Measurements from ENCODE around the gene TMEM143. TPM values are rescaled to one million over a fixed set of nuclear protein-coding genes. Genes with fewer than 3 reads are reported as not detected.

Gene TMEM143
- total and polyA plus RNA-seq, 7 experiments from 2014 or later = 5.7 to 39.8 (median 14.0) TPM

DNA sequence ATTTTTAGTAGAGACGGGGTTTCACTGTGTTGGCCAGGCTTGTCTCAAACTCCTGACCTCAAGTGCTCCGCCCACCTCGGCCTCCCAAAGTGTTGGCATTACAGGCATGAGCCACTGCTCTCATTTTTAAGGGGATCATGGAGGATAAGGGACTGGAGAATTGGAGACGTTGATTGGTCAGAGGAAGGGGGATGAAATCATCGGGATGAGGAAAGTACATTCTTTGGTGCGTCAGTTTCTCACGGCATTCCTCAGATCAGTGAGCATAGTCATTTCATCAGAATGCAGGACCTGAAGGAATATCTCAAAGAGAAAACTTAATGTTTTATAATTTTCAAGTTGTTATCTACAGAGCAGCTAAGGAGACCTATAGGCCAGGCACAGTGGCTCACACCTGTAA, 79.8 kb downstream of the TMEM143 start:
- H3K27ac Mint-ChIP-seq = no peak overlapping the region
- intact Hi-C loops (cut with micrococcal nuclease) = no loop called here
- H3K4me3 Mint-ChIP-seq = no peak overlapping the region
- H3K27me3 Mint-ChIP-seq = peaks cover 0 to 20% (median 4%) of the 10 kb centered on the region in 5 donors
- ChIA-PET CTCF (no interaction called here), POLR2A (no interaction called here)
- no peaks in the 10 kb centered on the region for H3K36me3 ChIP-seq (ENCODE audit: control insufficient read depth in 2 of 3, insufficient read depth in 3 of 3, low read length in 3 of 3)
- H3K4me1 Mint-ChIP-seq = peaks cover 0 to 5% (median 0%) of the 10 kb centered on the region in 7 donors
- ATAC-seq (no peak), DNase-seq (no peak)
- H3K27me3 ChIP-seq (ENCODE audit: control insufficient read depth in 2 of 2, insufficient read depth in 2 of 2, low read length in 2 of 2) = no peaks in the 10 kb centered on the region
- no peak overlapping the region for H3K4me3 ChIP-seq (ENCODE audit: low read length)
- H3K36me3 Mint-ChIP-seq = peaks cover 0 to 18% (median 2%) of the 10 kb centered on the region in 5 donors
- H3K9me3 ChIP-seq (ENCODE audit: control insufficient read depth in 2 of 3, low read length in 3 of 3) = peaks cover 0 to 6% (median 4%) of the 10 kb centered on the region in 3 experiments
- H3K9me3 Mint-ChIP-seq = peaks cover 0 to 31% (median 10%) of the 10 kb centered on the region in 11 donors
- no peaks in the 10 kb centered on the region for H3K4me1 ChIP-seq (ENCODE audit: control insufficient read depth in 2 of 2, insufficient read depth in 2 of 2, low read length in 2 of 2)
- no peak overlapping the region for H3K27ac ChIP-seq (ENCODE audit: low read depth, low read length)

Other genes starting within 250 kb of the TMEM143 start
- gene LIG1, start 193.6 kb downstream of the TMEM143 start, total RNA-seq = 100 to 1,000 TPM in 4 of 5 experiments, 10 to 100 TPM in 1; 61.0 to 134 (median 122) TPM
- 10 to 100 TPM; 38.1 to 44.6 TPM for gene LIG1, start 193.6 kb downstream of the TMEM143 start, polyA plus RNA-seq
- gene ZSWIM9, start 193.3 kb downstream of the TMEM143 start, total RNA-seq = 10 to 100 TPM in 1 of 5 experiments, 1 to 10 TPM in 4; 5.0 to 11.6 (median 7.4) TPM
- 1 to 10 TPM in 1 of 2 donors, under 1 TPM in 1; 0.82 to 1.0 TPM for gene ZSWIM9, start 193.3 kb downstream of the TMEM143 start, polyA plus RNA-seq
- gene CARD8, start 108.0 kb downstream of the TMEM143 start, total RNA-seq = 100 to 1,000 TPM; 104 to 301 (median 182) TPM
- gene CARD8, start 108.0 kb downstream of the TMEM143 start, polyA plus RNA-seq = 100 to 1,000 TPM in 1 of 2 donors, 10 to 100 TPM in 1; 73.6 to 101 TPM
- gene ZNF114, start 93.9 kb downstream of the TMEM143 start, total RNA-seq = under 1 TPM in 2 of 5 experiments, not detected in 3; 0.29 to 0.51 TPM
- not detected for gene ZNF114, start 93.9 kb downstream of the TMEM143 start, polyA plus RNA-seq
- gene EMP3, start 38.4 kb downstream of the TMEM143 start, total RNA-seq = 100 to 1,000 TPM; 183 to 425 (median 257) TPM
- gene EMP3, start 38.4 kb downstream of the TMEM143 start, polyA plus RNA-seq = 100 to 1,000 TPM; 511 to 711 TPM
- gene SYNGR4, start 427 bp upstream of the TMEM143 start, total RNA-seq = not detected
- gene SYNGR4, start 427 bp upstream of the TMEM143 start, polyA plus RNA-seq = not detected
- 10 to 100 TPM; 42.7 to 73.9 (median 52.3) TPM for gene KDELR1, start 27.6 kb upstream of the TMEM143 start, total RNA-seq
- 10 to 100 TPM; 22.2 to 24.3 TPM for gene KDELR1, start 27.6 kb upstream of the TMEM143 start, polyA plus RNA-seq
- under 1 TPM; 0.08 to 0.39 (median 0.11) TPM for gene GRIN2D, start 29.7 kb upstream of the TMEM143 start, total RNA-seq
- not detected for gene GRIN2D, start 29.7 kb upstream of the TMEM143 start, polyA plus RNA-seq
- 10 to 100 TPM; 26.1 to 45.8 (median 36.3) TPM for gene GRWD1, start 82.0 kb upstream of the TMEM143 start, total RNA-seq
- gene GRWD1, start 82.0 kb upstream of the TMEM143 start, polyA plus RNA-seq = 10 to 100 TPM; 42.8 to 51.6 TPM
- 1 to 10 TPM; 1.5 to 3.9 (median 2.4) TPM for gene KCNJ14, start 91.6 kb upstream of the TMEM143 start, total RNA-seq
- gene KCNJ14, start 91.6 kb upstream of the TMEM143 start, polyA plus RNA-seq = under 1 TPM; 0.05 to 0.21 TPM
- 10 to 100 TPM; 41.0 to 82.1 (median 54.9) TPM for gene CYTH2, start 105.4 kb upstream of the TMEM143 start, total RNA-seq
- 10 to 100 TPM; 23.6 to 37.3 TPM for gene CYTH2, start 105.4 kb upstream of the TMEM143 start, polyA plus RNA-seq
- 10 to 100 TPM in 4 of 5 experiments, 1 to 10 TPM in 1; 5.3 to 21.4 (median 19.2) TPM for gene LMTK3, start 147.9 kb upstream of the TMEM143 start, total RNA-seq
- under 1 TPM in 1 of 2 donors, not detected in 1; 0.03 TPM for gene LMTK3, start 147.9 kb upstream of the TMEM143 start, polyA plus RNA-seq
- gene SULT2B1, start 188.2 kb upstream of the TMEM143 start, total RNA-seq = not detected
- under 1 TPM in 1 of 2 donors, not detected in 1; 0.41 TPM for gene SULT2B1, start 188.2 kb upstream of the TMEM143 start, polyA plus RNA-seq
- not detected for gene SPACA4, start 242.8 kb upstream of the TMEM143 start, total RNA-seq
- gene SPACA4, start 242.8 kb upstream of the TMEM143 start, polyA plus RNA-seq = not detected

Measured in naive thymus-derived CD4-positive, alpha-beta T cell (primary cell).